GOT3 (cell line): ENCODE measurements around the gene PUS3.
"Not testable (repeated sequence)": the region's sequence is repeated elsewhere in the genome, so short reads cannot be mapped to it uniquely, and the experiment has no call there.

Experiments
- DNase-seq: peaks from one replicate; lab custom pipeline; 2025; ENCODE audit warnings: mixed read lengths; lab: John Stamatoyannopoulos, UW

PUS3 gene

GRCh38 chr11:125865354-125865753, 37.7 kb downstream of the PUS3 start:
- DNase-seq, result not testable (repeated sequence)

- DNase-seq, result not testable (repeated sequence)
Observed at GRCh38 chr11:125862786-125863185, 40.2 kb downstream of the PUS3 start.

- not testable (repeated sequence) for DNase-seq
Observed at GRCh38 chr11:125857670-125858069, 45.3 kb downstream of the PUS3 start.

GRCh38 chr11:125846188-125846587, 56.8 kb downstream of the PUS3 start:
- no peak for DNase-seq
